NCI-H187 (cell line): ENCODE results near the gene GIPC1.

Experiments used
- DNase-seq, 2 experiments: peaks; one replicate each; lab custom pipeline; 2025; lab: John Stamatoyannopoulos, UW

Gene GIPC1

GRCh38 chr19:14494411-14494810 is 1.5 kb downstream of the GIPC1 start:
- DNase-seq = no peak

- DNase-seq = no peak
Measured at GRCh38 chr19:14492756-14493337, 3.1 kb downstream of the GIPC1 start.

GRCh38 chr19:14487370-14488125 is 8.4 kb downstream of the GIPC1 start:
- no peak for DNase-seq

GRCh38 chr19:14482172-14482941 is 13.6 kb downstream of the GIPC1 start:
- DNase-seq = no peak

GRCh38 chr19:14480700-14481079 is 15.2 kb downstream of the GIPC1 start:
- no peak for DNase-seq

- no peak for DNase-seq
Measured at GRCh38 chr19:14479975-14480699, 15.8 kb downstream of the GIPC1 start.

GRCh38 chr19:14479309-14479974 is 16.5 kb downstream of the GIPC1 start:
- no peak for DNase-seq

- no peak for DNase-seq
Measured at GRCh38 chr19:14478113-14478545, 17.8 kb downstream of the GIPC1 start.

GRCh38 chr19:14477418-14478112 is 18.4 kb downstream of the GIPC1 start:
- DNase-seq = no peak

- no peak for DNase-seq
Measured at GRCh38 chr19:14476673-14477401, 19.1 kb downstream of the GIPC1 start.

- no peak for DNase-seq
Measured at GRCh38 chr19:14476327-14476672, 19.6 kb downstream of the GIPC1 start.

- DNase-seq = no peak
Measured at GRCh38 chr19:14475251-14476073, 20.5 kb downstream of the GIPC1 start, which contains the start of gene PTGER1. Gene PTGER1 (minus strand): TSS chr19:14475354. CDS start chr19:14474320, 1,034 bp downstream.

- no peak for DNase-seq
Measured at GRCh38 chr19:14474827-14475226, 21.1 kb downstream of the GIPC1 start.

GRCh38 chr19:14473978-14474578 is 21.8 kb downstream of the GIPC1 start:
- DNase-seq = no peak

GRCh38 chr19:14473073-14473977 is 22.6 kb downstream of the GIPC1 start:
- no peak for DNase-seq

GRCh38 chr19:14472202-14472938 is 23.6 kb downstream of the GIPC1 start:
- no peak for DNase-seq

- no peak for DNase-seq
Measured at GRCh38 chr19:14471436-14472187, 24.3 kb downstream of the GIPC1 start.
